ENCODE measurements around the gene SLC12A5.
"Not testable (repeated sequence)": the region's sequence is repeated elsewhere in the genome, so short reads cannot be mapped to it uniquely, and the experiment has no call there.

The SLC12A5 gene

GRCh38 chr20:46089167-46089416 is 60.1 kb downstream of the SLC12A5 start:
- Histone ChIP-seq H3K23ac (ENCODE audit: low read length) (no peak overlapping the region), H3K9me3 (ENCODE audit: insufficient read depth, low read depth, low read length) (no peaks in the 10 kb centered on the region), H4K8ac (ENCODE audit: low read depth, low read length) (peak overlapping the region; percentile 93), H3K79me1 (ENCODE audit: low read length) (peaks cover 7% of the 10 kb centered on the region), H2BK12ac (ENCODE audit: low read length) (no peak overlapping the region), H3K14ac (ENCODE audit: low read length) (peak overlapping the region; percentile 69), H3K36me3 (ENCODE audit: control insufficient read depth in 1 of 2, insufficient read depth in 2 of 2, low read length in 2 of 2) (no peaks in the 10 kb centered on the region), H3K18ac (ENCODE audit: low read length) (peak overlapping the region; percentile 66), H3K4ac (ENCODE audit: low read depth, low read length) (peak overlapping the region; percentile 94), H2BK120ac (ENCODE audit: insufficient read depth, low read length, poor library complexity) (peak overlapping the region; percentile 73), H4K12ac (ENCODE audit: low read depth, low read length) (peak overlapping the region; percentile 69), H3K27ac (ENCODE audit: low read depth, low read length) (peak overlapping the region; percentile 87), H3K79me2 (ENCODE audit: control insufficient read depth, insufficient read depth, low read length, poor library complexity) (peaks cover 14% of the 10 kb centered on the region), H3K4me1 (ENCODE audit: control insufficient read depth in 1 of 2, insufficient read depth in 2 of 2, low read length in 2 of 2) (no peaks in the 10 kb centered on the region), H2AK5ac (ENCODE audit: low read length) (peak overlapping the region; percentile 85), H3K9ac (ENCODE audit: low read length) (peak overlapping the region; percentile 85), H3K4me2 (ENCODE audit: low read length) (peak overlapping the region; percentile 92), H2AFZ (ENCODE audit: insufficient read depth, low read length, poor library complexity) (peak overlapping the region; percentile 46), H4K91ac (ENCODE audit: low read depth, low read length) (peak overlapping the region; percentile 89), H3K27me3 (ENCODE audit: insufficient read depth, low read length) (no peaks in the 10 kb centered on the region), H2BK5ac (ENCODE audit: low read depth, low read length, poor library complexity) (peak overlapping the region; percentile 76), H3K4me3 (ENCODE audit: low read depth, low read length) (peak overlapping the region; percentile 81)
- peak in 1 of 2 donors; percentile 48 for DNase-seq
- WGBS (ENCODE audit: extremely low coverage, insufficient coverage, insufficient read length), result no CpG with 5 or more reads among the region's 31 CpGs

- H3K79me1 ChIP-seq (ENCODE audit: low read length), result peaks cover 7% of the 10 kb centered on the region
- DNase-seq, result peak; percentile 94 to 96
- peak within 1 kb of the TSS; percentile 92 for H3K4me2 ChIP-seq (ENCODE audit: low read length)
- peak within 1 kb of the TSS; percentile 76 for H2BK5ac ChIP-seq (ENCODE audit: low read depth, low read length, poor library complexity)
- peak within 1 kb of the TSS; percentile 69 for H3K14ac ChIP-seq (ENCODE audit: low read length)
- peak within 1 kb of the TSS; percentile 85 for H3K9ac ChIP-seq (ENCODE audit: low read length)
- peak within 1 kb of the TSS; percentile 85 for H2AK5ac ChIP-seq (ENCODE audit: low read length)
- peak within 1 kb of the TSS; percentile 69 for H4K12ac ChIP-seq (ENCODE audit: low read depth, low read length)
- no peaks in the 10 kb centered on the region for H3K9me3 ChIP-seq (ENCODE audit: insufficient read depth, low read depth, low read length)
- peak within 1 kb of the TSS; percentile 81 for H3K4me3 ChIP-seq (ENCODE audit: low read depth, low read length)
- peak within 1 kb of the TSS; percentile 94 for H3K4ac ChIP-seq (ENCODE audit: low read depth, low read length)
- H2BK120ac ChIP-seq (ENCODE audit: insufficient read depth, low read length, poor library complexity), result peak within 1 kb of the TSS; percentile 75
- no peaks in the 10 kb centered on the region for H3K27me3 ChIP-seq (ENCODE audit: insufficient read depth, low read length)
- H4K91ac ChIP-seq (ENCODE audit: low read depth, low read length), result peak within 1 kb of the TSS; percentile 89
- H3K79me2 ChIP-seq (ENCODE audit: control insufficient read depth, insufficient read depth, low read length, poor library complexity), result peaks cover 14% of the 10 kb centered on the region
- no peaks in the 10 kb centered on the region for H3K36me3 ChIP-seq (ENCODE audit: control insufficient read depth in 1 of 2, insufficient read depth in 2 of 2, low read length in 2 of 2)
- H2AFZ ChIP-seq (ENCODE audit: insufficient read depth, low read length, poor library complexity), result peak within 1 kb of the TSS; percentile 46
- H3K23ac ChIP-seq (ENCODE audit: low read length), result no peak within 1 kb of the TSS
- H3K4me1 ChIP-seq (ENCODE audit: control insufficient read depth in 1 of 2, insufficient read depth in 2 of 2, low read length in 2 of 2), result no peaks in the 10 kb centered on the region
- no peak within 1 kb of the TSS for H2BK12ac ChIP-seq (ENCODE audit: low read length)
- peak within 1 kb of the TSS; percentile 87 for H3K27ac ChIP-seq (ENCODE audit: low read depth, low read length)
- peak within 1 kb of the TSS; percentile 93 for H4K8ac ChIP-seq (ENCODE audit: low read depth, low read length)
- WGBS (ENCODE audit: extremely low coverage, insufficient coverage, insufficient read length), result no CpG with 5 or more reads among the region's 100 CpGs
- H3K18ac ChIP-seq (ENCODE audit: low read length), result peak within 1 kb of the TSS; percentile 66
These were observed 60.7 kb downstream of the SLC12A5 start, which contains the start of gene NCOA5 for GRCh38 chr20:46089417-46090388. TSS of gene NCOA5 (minus strand) at chr20:46089962. CDS start at chr20:46079424, 10,538 bp downstream.

GRCh38 chr20:46091622-46092535 is 62.9 kb downstream of the SLC12A5 start:
- not testable (repeated sequence) for H2BK5ac ChIP-seq (ENCODE audit: low read depth, low read length, poor library complexity); H4K8ac ChIP-seq (ENCODE audit: low read depth, low read length); H3K4ac ChIP-seq (ENCODE audit: low read depth, low read length); H4K12ac ChIP-seq (ENCODE audit: low read depth, low read length); H2BK120ac ChIP-seq (ENCODE audit: insufficient read depth, low read length, poor library complexity); H3K18ac ChIP-seq (ENCODE audit: low read length); H3K4me3 ChIP-seq (ENCODE audit: low read depth, low read length); H3K14ac ChIP-seq (ENCODE audit: low read length); H2AK5ac ChIP-seq (ENCODE audit: low read length); H3K27ac ChIP-seq (ENCODE audit: low read depth, low read length); H3K4me1 ChIP-seq (ENCODE audit: control insufficient read depth in 1 of 2, insufficient read depth in 2 of 2, low read length in 2 of 2); H2BK12ac ChIP-seq (ENCODE audit: low read length); H3K9me3 ChIP-seq (ENCODE audit: insufficient read depth, low read depth, low read length); H3K79me1 ChIP-seq (ENCODE audit: low read length); H3K4me2 ChIP-seq (ENCODE audit: low read length); DNase-seq; H2AFZ ChIP-seq (ENCODE audit: insufficient read depth, low read length, poor library complexity); H3K23ac ChIP-seq (ENCODE audit: low read length); H4K91ac ChIP-seq (ENCODE audit: low read depth, low read length); H3K9ac ChIP-seq (ENCODE audit: low read length); H3K36me3 ChIP-seq (ENCODE audit: control insufficient read depth in 1 of 2, insufficient read depth in 2 of 2, low read length in 2 of 2); H3K27me3 ChIP-seq (ENCODE audit: insufficient read depth, low read length)
- WGBS (ENCODE audit: extremely low coverage, insufficient coverage, insufficient read length), result no CpG with 5 or more reads among the region's 52 CpGs
- peaks cover 11% of the 10 kb centered on the region for H3K79me2 ChIP-seq (ENCODE audit: control insufficient read depth, insufficient read depth, low read length, poor library complexity)

GRCh38 chr20:46093531-46093930 is 64.5 kb downstream of the SLC12A5 start:
- no peak overlapping the region for H3K4me2 ChIP-seq (ENCODE audit: low read length)
- H3K4me1 ChIP-seq (ENCODE audit: control insufficient read depth in 1 of 2, insufficient read depth in 2 of 2, low read length in 2 of 2), result no peaks in the 10 kb centered on the region
- no peak overlapping the region for H2BK12ac ChIP-seq (ENCODE audit: low read length)
- H2BK5ac ChIP-seq (ENCODE audit: low read depth, low read length, poor library complexity), result no peak overlapping the region
- no peak overlapping the region for H3K4me3 ChIP-seq (ENCODE audit: low read depth, low read length)
- no peak overlapping the region for H2AFZ ChIP-seq (ENCODE audit: insufficient read depth, low read length, poor library complexity)
- H3K9ac ChIP-seq (ENCODE audit: low read length), result no peak overlapping the region
- H3K14ac ChIP-seq (ENCODE audit: low read length), result no peak overlapping the region
- H3K79me2 ChIP-seq (ENCODE audit: control insufficient read depth, insufficient read depth, low read length, poor library complexity), result peaks cover 8% of the 10 kb centered on the region
- H3K27ac ChIP-seq (ENCODE audit: low read depth, low read length), result no peak overlapping the region
- no peak overlapping the region for H4K91ac ChIP-seq (ENCODE audit: low read depth, low read length)
- DNase-seq, result no peak
- H4K12ac ChIP-seq (ENCODE audit: low read depth, low read length), result no peak overlapping the region
- no peak overlapping the region for H3K18ac ChIP-seq (ENCODE audit: low read length)
- no peak overlapping the region for H3K4ac ChIP-seq (ENCODE audit: low read depth, low read length)
- WGBS (ENCODE audit: extremely low coverage, insufficient coverage, insufficient read length), result no CpG with 5 or more reads among the region's 2 CpGs
- H2AK5ac ChIP-seq (ENCODE audit: low read length), result no peak overlapping the region
- H3K36me3 ChIP-seq (ENCODE audit: control insufficient read depth in 1 of 2, insufficient read depth in 2 of 2, low read length in 2 of 2), result no peaks in the 10 kb centered on the region
- no peaks in the 10 kb centered on the region for H3K27me3 ChIP-seq (ENCODE audit: insufficient read depth, low read length)
- no peak overlapping the region for H2BK120ac ChIP-seq (ENCODE audit: insufficient read depth, low read length, poor library complexity)
- H4K8ac ChIP-seq (ENCODE audit: low read depth, low read length), result no peak overlapping the region
- no peak overlapping the region for H3K23ac ChIP-seq (ENCODE audit: low read length)
- H3K79me1 ChIP-seq (ENCODE audit: low read length), result peaks cover 7% of the 10 kb centered on the region
- H3K9me3 ChIP-seq (ENCODE audit: insufficient read depth, low read depth, low read length), result no peaks in the 10 kb centered on the region

Measured in trophoblast cell (in vitro differentiated cells and primary cell).